GM19328 (cell line): Measurements from ENCODE around the gene MIF4GD.

Experiments
- ATAC-seq: cut with Tn5 transposase; IDR thresholded peaks from one replicate; pipeline ENCODE4 v1.9.1; 2021; ENCODE audit warnings: mild to moderate bottlenecking, moderate library complexity; ENCODE audit not compliant: unreplicated experiment

Gene MIF4GD

DNA sequence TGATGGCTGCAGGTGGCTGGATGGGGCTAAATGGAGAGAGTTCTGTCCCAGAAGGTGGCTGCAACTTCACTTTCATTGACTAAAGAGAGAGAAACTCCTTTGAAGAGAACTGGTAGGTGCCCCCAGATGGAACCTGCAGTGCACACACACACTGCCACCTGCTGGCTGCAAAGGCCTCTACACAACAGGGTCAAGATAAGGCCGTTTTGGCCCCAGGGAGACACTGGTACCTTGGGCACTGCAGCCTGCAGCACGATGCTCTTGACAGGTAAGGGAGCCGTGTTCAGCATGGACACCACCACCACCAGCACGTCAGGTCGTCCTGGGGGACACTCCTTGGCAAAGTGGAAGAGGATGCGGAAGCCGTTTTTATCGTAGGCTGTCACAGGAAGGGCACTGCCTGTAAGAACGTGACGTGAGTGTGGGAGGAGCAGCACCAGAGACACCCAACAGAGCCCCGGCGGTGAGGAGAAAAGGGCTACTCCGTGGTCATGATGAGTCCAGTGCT, 32.3 kb downstream of the MIF4GD start:
- ATAC-seq, result no peak

DNA sequence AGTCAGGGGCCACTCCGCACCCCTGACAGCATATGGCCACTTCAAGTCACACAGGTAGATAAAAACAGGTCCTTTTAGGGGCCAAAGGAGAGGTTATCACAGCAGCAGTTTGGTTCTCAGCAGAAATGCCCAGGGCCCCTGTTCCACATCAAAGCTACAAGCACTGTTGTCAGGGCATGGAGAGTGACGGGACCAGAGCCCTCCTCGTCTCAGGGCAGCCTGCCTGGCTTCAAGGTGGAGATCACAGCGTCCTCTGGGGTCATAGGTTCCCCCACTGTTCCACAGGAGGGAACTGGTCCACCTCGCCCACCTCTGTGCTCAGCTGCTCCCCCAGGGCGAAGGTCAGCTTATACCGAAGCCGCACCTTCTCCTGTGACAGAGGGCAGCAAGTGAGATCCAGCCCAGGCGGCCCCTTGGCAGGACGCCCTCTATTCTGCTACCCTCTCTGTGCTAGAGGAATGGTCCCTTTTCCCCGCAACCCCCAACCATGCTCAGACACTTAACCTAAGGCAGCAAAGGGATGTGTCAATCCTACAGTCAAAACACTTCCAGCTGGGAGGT, 32.9 kb downstream of the MIF4GD start:
- ATAC-seq, result no peak

DNA sequence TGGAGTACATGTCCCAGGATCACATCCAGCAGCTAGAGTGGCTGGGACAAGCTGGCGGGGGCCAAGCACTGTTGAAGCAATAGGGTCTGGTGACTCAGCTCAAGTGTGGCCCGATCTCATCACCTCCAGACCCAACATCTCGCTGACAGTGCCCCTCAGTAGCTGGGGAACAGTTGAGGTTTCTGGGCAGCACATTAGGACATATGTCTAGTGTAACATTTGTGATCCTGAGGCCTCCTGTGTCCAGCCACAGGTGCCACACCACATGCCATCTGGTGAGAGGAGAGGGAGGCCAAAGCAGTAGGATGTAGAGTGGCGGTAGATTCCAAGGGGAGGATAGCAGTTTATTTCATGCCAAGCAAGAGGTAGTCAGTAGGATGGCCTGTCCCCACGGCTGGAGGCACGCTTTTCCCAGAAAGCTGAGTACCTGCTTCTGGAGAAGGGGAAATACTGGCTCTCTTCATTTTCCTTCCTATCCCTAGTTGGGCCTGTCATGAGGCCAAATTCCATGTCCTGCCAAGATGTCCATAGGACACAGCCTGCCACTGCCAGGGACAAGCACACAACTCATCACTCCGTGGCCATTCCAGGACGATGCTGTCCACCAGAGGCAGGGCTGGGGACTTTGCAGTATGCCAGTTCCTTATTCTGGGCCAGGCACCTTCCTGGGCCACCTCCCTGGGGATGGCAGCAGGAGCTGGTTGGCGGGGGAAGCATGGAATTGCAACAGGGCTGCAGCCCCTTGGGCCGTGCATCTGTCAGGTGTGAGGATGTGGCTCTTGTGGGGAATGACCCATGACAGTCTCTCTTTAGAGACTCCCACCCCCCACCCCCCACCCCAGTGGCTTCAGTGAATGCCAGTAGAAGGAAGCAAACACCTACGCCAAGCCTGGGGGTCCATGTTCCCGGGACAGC, 33.7 kb downstream of the MIF4GD start:
- ATAC-seq, result no peak

DNA sequence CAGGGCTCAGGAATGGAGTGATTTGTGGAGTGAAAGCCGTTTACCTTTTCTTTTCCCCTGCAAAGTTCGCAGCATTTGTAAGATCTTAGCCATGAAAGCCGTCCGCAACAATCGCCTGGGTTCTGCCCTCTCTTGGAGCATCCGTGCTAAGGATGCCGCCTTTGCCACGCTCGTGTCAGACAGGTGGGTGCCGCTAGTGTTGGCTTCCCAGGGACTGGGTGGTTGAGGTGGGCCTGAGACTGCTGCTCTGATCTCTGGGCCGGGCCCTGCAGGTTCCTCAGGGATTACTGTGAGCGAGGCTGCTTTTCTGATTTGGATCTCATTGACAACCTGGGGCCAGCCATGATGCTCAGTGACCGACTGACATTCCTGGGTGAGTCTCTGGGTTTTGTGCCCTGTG, 38.2 kb downstream of the MIF4GD start:
- ATAC-seq, result no peak

- ATAC-seq, result no peak
Observed at GRCh38 chr17:75231741-75232464, 39.1 kb downstream of the MIF4GD start.

- ATAC-seq, result no peak
Observed at GRCh38 chr17:75231071-75231470, 40.0 kb downstream of the MIF4GD start.

DNA sequence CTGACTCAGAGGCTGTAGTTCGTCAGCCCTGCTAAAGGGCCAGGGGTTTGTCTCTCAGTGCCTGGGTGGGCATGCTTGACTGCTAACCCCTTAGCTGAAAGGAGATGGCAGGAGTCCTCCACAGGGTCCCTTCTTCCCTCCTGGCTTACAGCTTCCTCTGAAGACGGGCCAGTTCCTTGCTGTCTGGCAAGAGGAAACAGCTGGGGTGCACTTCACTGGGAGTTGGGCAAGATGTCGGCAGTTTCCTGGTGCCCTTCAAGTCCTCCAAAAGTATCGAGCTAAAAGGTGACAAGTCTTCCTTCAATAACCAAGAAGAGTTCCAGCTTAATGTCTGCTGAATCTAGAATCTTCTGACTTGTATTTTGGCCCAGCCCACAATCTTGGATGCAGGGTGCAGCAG, 42.2 kb downstream of the MIF4GD start:
- ATAC-seq, result no peak

DNA sequence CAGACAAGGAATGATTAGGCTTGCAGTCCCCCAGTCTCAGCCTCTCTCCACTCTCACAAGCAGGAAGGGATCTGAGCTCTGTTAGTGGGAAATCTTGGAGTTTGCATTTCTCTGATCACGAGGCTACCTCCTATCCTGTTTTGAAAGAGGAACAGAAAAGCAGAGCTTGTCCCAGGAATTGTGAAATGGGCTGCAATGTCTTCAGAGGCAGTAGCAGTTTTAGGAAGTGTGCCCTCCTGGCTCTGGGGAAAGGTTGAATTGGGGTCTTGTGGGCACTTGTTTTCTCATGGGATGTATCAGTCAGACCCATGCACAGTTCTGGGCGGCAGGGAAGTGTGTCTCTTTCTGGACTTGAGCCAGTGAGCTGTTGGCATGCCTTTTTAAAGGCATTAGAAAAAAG, 42.7 kb downstream of the MIF4GD start:
- no peak for ATAC-seq

DNA sequence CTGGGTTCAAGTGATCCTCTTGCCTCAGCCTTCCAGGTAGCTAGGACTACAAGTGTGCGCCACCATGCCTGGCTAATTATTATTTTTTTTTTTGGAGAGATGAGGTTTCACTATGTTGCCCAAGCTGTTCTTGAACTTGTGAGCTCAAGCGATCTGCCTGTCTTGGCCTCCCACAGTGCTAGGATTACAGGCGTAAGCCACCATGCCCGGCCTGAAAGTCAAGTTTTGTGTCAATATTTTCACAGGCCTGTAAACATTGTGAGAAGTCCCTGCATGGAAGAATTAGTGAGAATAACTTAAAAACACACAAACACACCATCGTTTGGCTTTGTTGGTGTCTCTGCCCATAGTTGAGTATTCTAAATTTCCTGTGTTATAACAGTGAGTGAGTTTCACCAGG, 43.3 kb downstream of the MIF4GD start:
- no peak for ATAC-seq

GRCh38 chr17:75225016-75225415, 46.0 kb downstream of the MIF4GD start:
- no peak for ATAC-seq

DNA sequence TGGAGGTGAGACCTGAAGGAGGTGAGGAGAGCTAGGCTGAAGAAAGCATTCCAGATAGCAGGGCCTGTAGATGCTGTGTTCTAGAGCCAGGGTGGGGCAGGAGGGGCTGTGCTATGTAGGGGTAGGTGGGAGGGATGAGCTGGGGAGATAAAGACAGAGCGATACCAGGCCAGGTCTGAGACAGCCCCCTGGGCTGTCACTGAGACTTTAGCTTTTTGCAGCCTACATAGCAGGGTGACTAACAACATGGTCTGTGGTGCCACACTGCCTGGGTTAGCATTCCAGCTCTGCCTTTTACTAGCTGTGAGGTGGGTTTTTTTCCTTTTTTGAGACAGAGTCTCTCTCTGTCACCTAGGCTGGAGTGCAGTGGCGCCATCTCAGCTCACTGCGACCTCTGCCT, 51.2 kb downstream of the MIF4GD start:
- ATAC-seq, result no peak

DNA sequence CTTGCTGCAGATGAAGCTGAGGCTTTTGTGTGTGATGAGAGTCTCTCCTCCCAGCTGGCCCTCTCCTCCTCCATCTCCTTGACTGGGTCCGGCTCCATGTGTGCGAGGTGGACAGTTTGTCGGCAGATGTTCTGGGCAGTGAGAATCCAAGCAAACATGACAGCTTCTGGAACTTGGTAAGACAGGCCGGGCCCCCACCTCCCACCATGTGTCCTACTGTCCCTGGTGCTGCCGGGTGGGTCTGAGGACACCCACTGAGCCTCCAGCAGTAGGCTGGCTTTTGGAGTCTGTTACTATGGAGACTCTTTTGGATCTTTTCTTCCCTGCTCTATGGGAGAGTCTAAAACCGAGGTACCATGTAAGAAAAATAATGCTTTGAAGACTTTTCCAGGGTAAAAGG, 52.9 kb downstream of the MIF4GD start:
- no peak for ATAC-seq
